Subcutaneous abdominal adipose tissue (tissue), 5 donors: ENCODE measurements around the gene ACTR1A.
"Not testable (repeated sequence)": the region's sequence is repeated elsewhere in the genome, so short reads cannot be mapped to it uniquely, and the experiment has no call there.

Source experiments
- H3K27ac ChIP-seq: one replicate; pipeline ENCODE4 v1.7.0; 2013; ENCODE audit warnings: low read depth, mild to moderate bottlenecking, inconsistent platforms, low read length, moderate library complexity
- H3K27me3 ChIP-seq, 5 donors: one replicate each; pipeline ENCODE4 v1.7.0; 2013; ENCODE audit warnings: low read length in 5 of 5, inconsistent platforms in 1 of 5; ENCODE audit not compliant: control insufficient read depth in 5 of 5, insufficient read depth in 4 of 5
- H3K36me3 ChIP-seq, 5 donors: one replicate each; pipeline ENCODE4 v1.7.0; 2013; ENCODE audit warnings: low read length in 5 of 5; ENCODE audit not compliant: control insufficient read depth in 5 of 5, insufficient read depth in 5 of 5
- H3K4me1 ChIP-seq, 5 donors: one replicate each; pipeline ENCODE4 v1.7.0; 2013; ENCODE audit warnings: low read length in 5 of 5, mild to moderate bottlenecking in 3 of 5, moderate library complexity in 1 of 5; ENCODE audit not compliant: control insufficient read depth in 5 of 5, insufficient read depth in 5 of 5
- H3K4me3 ChIP-seq, 5 donors: one replicate each; pipeline ENCODE4 v1.7.0; 2013; ENCODE audit warnings: low read length in 5 of 5, low read depth in 1 of 5
- H3K9ac ChIP-seq, 5 donors: one replicate each; pipeline ENCODE4 v1.7.0; 2013; ENCODE audit warnings: low read length in 5 of 5, mild to moderate bottlenecking in 4 of 5, moderate library complexity in 3 of 5
- H3K9me3 ChIP-seq, 5 donors: one replicate each; pipeline ENCODE4 v1.7.0; 2013; ENCODE audit warnings: low read length in 5 of 5; ENCODE audit not compliant: control insufficient read depth in 5 of 5
- donor health status: healthy.
- donor health status: healthy.
- donor health status: healthy.
- donor health status: healthy.
- donor health status: healthy.

The ACTR1A gene

GRCh38 chr10:102458656-102459055 lies 43.9 kb downstream of the ACTR1A start:
- no peak overlapping the region for H3K9ac ChIP-seq
- H3K27ac ChIP-seq, result no peak overlapping the region
- H3K36me3 ChIP-seq, result no peaks in the 10 kb centered on the region
- H3K4me3 ChIP-seq, result no peak overlapping the region
- H3K4me1 ChIP-seq, result peaks cover 0 to 30% (median 23%) of the 10 kb centered on the region in 5 donors
- H3K9me3 ChIP-seq, result no peaks in the 10 kb centered on the region
- H3K27me3 ChIP-seq, result no peaks in the 10 kb centered on the region

DNA sequence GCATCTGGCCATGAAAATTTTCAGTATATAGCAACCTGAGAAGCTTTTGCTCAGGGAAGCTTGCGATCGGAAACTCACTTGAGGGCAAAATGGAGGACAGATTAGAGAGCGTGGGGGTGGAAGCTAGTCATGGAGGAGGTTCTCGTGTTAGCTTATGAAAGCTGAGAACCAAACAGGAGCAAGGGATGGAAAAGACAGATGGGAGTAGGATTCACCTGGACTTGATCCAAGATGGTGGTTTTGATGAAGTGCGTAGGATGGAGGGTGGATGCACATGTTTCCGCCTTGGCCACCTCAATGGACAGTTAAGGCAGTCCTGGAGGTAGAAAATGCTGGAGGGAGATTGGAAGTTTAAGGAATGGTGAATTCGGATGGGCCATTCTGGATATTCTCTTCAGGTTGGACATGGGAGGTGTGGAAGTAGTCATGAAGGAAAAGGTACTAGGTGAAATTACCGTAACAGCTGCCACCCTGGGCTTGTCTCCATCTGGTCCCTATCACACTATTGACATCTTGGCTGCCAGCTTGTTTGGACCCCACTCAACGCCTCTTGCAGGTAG lies 44.8 kb downstream of the ACTR1A start:
- H3K4me1 ChIP-seq, result peaks cover under 1 to 32% (median 18%) of the 10 kb centered on the region in 5 donors
- H3K27me3 ChIP-seq, result no peaks in the 10 kb centered on the region
- no peak overlapping the region for H3K27ac ChIP-seq
- H3K9me3 ChIP-seq, result no peaks in the 10 kb centered on the region
- no peaks in the 10 kb centered on the region for H3K36me3 ChIP-seq
- no peak overlapping the region for H3K9ac ChIP-seq
- no peak overlapping the region for H3K4me3 ChIP-seq

DNA sequence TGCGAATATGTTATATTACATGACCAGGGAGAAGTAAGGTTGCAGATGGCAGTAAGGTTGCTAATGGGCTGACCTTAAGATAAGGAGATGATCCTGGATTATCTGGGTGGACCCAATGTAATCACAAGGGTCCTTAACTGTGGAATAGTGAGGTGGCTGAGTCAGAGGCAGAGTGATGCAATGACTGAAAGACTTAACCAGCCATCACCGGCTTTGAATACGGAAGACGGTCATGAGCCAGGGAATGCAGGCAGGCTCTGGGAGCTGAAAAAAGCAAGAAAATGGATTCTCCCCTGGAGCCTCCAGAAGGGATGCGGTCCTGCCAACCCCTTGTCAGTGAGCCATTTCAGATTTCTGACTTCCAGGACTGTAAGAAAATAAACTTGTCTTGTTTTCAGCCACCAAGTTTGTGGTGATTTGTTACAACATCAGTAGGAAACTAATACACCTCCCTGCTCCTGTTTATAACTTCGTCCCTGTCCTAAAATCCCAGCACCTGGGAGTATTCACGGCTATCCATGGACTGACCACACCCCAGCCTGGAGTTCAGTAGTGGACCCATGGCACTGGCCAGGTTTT lies 46.5 kb downstream of the ACTR1A start:
- Histone ChIP-seq H3K9ac (no peak overlapping the region), H3K27ac (no peak overlapping the region), H3K4me1 (peaks cover 7 to 27% (median 15%) of the 10 kb centered on the region in 5 donors)

DNA sequence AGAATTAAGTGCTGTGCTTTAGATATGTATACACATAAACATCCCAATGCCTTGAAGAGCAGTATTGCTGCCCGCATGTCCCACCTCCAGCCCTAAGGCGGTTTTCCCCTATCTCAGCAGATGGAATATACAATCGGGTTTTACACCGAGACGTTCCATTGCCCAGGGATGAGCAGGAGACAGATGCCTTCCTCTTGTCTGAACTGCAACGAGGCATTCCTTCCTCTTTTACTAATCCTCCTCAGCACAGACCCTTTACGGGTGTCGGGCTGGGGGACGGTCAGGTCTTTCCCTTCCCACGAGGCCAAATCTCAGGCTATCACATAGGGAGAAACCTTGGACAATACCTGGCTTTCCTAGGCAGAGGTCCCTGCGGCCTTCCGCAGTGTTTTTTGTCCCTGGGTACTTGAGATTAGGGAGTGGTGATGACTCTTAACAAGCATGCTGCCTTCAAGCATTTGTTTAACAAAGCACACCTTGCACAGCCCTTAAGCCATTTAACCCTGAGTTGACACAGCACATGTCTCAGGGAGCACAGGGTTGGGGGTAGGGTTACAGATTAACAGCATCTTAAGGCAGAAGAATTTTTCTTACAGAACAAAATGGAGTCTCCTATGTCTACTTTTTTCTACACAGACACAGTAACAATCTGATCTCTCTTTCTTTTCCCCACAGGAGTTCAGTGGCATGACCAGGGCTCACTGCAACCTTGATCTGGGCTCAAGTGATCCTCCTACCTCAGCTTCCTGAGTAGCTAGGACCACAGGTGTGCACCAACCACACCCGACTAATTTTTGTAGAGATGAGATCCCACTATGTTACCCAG lies 47.6 kb downstream of the ACTR1A start:
- not testable (repeated sequence) for H3K27ac ChIP-seq, H3K9me3 ChIP-seq, H3K36me3 ChIP-seq, H3K4me3 ChIP-seq, H3K9ac ChIP-seq, H3K27me3 ChIP-seq
- H3K4me1 ChIP-seq, result peaks cover 7 to 32% (median 16%) of the 10 kb centered on the region in 5 donors

More for the DNA sequence above, 46.5 kb downstream of the ACTR1A start:
- Histone ChIP-seq H3K9me3 (no peaks in the 10 kb centered on the region), H3K27me3 (no peaks in the 10 kb centered on the region), H3K4me3 (no peak overlapping the region), H3K36me3 (no peaks in the 10 kb centered on the region)

DNA sequence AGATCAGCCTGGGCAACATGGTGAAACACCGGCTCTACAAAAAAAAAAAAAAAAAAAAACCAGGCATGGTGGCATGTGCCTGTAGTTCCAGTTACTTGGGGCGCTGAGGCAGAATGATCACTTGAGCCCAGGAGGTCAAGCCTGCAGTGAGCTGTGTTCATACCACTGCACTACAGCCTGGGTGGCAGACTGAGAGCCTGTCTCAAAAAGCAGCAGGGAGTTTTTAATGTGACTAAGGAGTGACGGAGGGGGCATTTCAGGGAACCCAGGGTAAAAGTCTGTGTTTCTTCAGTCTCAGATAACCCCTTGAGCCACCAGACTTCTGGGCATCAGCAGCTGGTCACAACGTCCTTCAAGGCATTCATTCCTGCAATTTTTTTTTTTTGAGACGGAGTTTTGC lies 49.0 kb downstream of the ACTR1A start:
- Histone ChIP-seq H3K27ac (no peak overlapping the region), H3K9ac (no peak overlapping the region), H3K9me3 (no peaks in the 10 kb centered on the region), H3K4me3 (no peak overlapping the region), H3K27me3 (no peaks in the 10 kb centered on the region), H3K36me3 (no peaks in the 10 kb centered on the region), H3K4me1 (peaks cover 7 to 37% (median 23%) of the 10 kb centered on the region in 5 donors)

- Histone ChIP-seq H3K36me3 (no peaks in the 10 kb centered on the region), H3K4me1 (peaks cover 7 to 37% (median 23%) of the 10 kb centered on the region in 5 donors), H3K4me3 (no peak overlapping the region), H3K9me3 (no peaks in the 10 kb centered on the region), H3K9ac (no peak overlapping the region), H3K27ac (no peak overlapping the region), H3K27me3 (no peaks in the 10 kb centered on the region)
Measured at GRCh38 chr10:102452672-102453340, 49.7 kb downstream of the ACTR1A start.

DNA sequence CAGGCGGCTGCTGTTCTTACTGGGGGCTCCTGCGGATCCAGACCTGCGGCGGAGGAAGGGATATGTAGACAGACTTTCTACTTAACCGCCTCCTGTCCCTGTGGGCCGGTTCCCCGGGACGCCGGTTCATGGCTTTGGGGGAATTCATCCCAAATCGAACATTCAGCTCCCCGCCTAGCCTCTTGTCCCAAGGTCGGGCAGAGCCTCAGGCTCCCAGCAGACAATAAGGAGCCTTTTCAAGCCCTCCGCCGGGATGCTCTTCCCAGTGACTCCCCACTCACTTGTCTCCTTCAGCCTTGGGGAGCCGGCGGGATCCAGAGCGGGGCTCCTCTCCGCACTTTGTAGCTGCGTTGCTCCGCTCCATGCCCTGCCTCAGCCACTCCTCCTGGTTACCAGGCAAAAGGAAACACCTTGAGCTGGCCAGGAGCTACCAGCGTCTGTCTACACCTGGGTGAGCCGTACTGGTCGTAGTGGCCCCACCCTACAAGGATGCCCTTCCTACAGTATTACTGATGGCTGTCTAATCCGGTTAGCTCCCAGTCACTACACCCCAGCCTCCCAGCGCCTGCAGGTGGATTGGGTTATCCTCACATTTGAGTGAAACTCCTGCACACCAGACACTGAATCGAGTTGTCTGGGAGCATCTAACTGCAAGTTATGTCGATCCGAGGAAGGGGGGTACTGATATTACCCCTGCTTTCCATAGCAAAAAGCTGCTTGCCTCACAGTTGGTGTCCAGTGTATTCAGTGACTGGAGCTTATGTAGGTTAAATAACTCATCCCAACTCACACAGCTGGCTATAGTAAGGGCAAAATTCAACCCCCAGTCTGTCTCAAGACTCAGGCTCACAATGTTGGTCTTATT lies 51.2 kb downstream of the ACTR1A start, which contains the start of gene C10orf95:
Gene C10orf95, minus strand, starts transcription at position 439 of the 865 bp plus-strand sequence. CDS start 450 bp downstream, outside the sequence.
- Histone ChIP-seq H3K4me3 (peak within 1 kb of the TSS; percentile 65 to 88 (median 76)), H3K27me3 (no peaks in the 10 kb centered on the region), H3K4me1 (peaks cover 7 to 37% (median 23%) of the 10 kb centered on the region in 5 donors), H3K36me3 (no peaks in the 10 kb centered on the region), H3K27ac (no peak within 1 kb of the TSS), H3K9me3 (no peaks in the 10 kb centered on the region), H3K9ac (peak within 1 kb of the TSS in 4 of 5 donors; percentile 34 to 73 (median 70))

- no peaks in the 10 kb centered on the region for H3K9me3 ChIP-seq
- peak overlapping the region; percentile 70 to 83 (median 79) for H3K9ac ChIP-seq
- H3K27me3 ChIP-seq, result no peaks in the 10 kb centered on the region
- H3K4me1 ChIP-seq, result peaks cover 7 to 37% (median 23%) of the 10 kb centered on the region in 5 donors
- H3K4me3 ChIP-seq, result peak overlapping the region; percentile 65 to 95 (median 84)
- peak overlapping the region; percentile 54 for H3K27ac ChIP-seq
- H3K36me3 ChIP-seq, result no peaks in the 10 kb centered on the region
Measured at GRCh38 chr10:102450374-102451104, 52.0 kb downstream of the ACTR1A start.

DNA sequence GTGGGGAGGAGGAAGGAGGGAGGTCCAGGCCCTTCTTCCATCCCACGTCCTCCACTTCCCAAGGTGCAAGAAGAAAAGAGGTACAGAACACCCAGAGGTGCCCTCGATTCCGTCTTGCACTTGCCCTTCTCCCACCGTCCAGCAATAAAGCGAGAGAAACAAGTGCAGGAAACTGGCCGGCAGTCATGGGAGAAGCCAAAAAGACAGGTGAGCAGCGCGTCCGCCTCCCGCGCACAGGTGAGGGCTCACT lies 52.5 kb downstream of the ACTR1A start:
- Histone ChIP-seq H3K27ac (peak overlapping the region; percentile 54), H3K4me1 (peaks cover 7 to 37% (median 23%) of the 10 kb centered on the region in 5 donors), H3K4me3 (peak overlapping the region; percentile 65 to 95 (median 84)), H3K36me3 (no peaks in the 10 kb centered on the region), H3K9ac (peak overlapping the region; percentile 13 to 83 (median 79)), H3K9me3 (no peaks in the 10 kb centered on the region), H3K27me3 (no peaks in the 10 kb centered on the region)
